AG04449 (cell line): ENCODE results near the gene GPC3.

ENCODE experiments used
- CTCF ChIA-PET: fragments of 350-600 bp; formaldehyde crosslinking; extraction: SDS; loops from one replicate; lab custom pipeline; 2021; ENCODE audit warnings: antibody characterized with exemption; lab: Yijun Ruan, JAX
- POLR2A ChIA-PET: fragments of 400-600, 350-600 bp; formaldehyde crosslinking; extraction: SDS; loops from one replicate; lab custom pipeline; 2020; ENCODE audit warnings: antibody characterized with exemption, inconsistent platforms; lab: Yijun Ruan, JAX
- DNase-seq: peaks from one replicate; pipeline ENCODE4 v3.0.0-alpha.2; 2010; ENCODE audit warnings: low read depth, low spot score
- H3K4me3 ChIP-seq: 2 replicates; pipeline ENCODE4 v1.5.1; 2011; ENCODE audit warnings: low read depth, mild to moderate bottlenecking, control low read depth, low read length
- TF ChIP-seq, protein P1 (sequence below): IDR thresholded peaks from one replicate; pipeline ENCODE4 v1.5.1; 2011; ENCODE audit warnings: mild to moderate bottlenecking, moderate library complexity, low read length, control low read depth, inconsistent platforms; ENCODE audit not compliant: insufficient read depth; ENCODE audit errors: missing control alignments

The GPC3 gene

DNA sequence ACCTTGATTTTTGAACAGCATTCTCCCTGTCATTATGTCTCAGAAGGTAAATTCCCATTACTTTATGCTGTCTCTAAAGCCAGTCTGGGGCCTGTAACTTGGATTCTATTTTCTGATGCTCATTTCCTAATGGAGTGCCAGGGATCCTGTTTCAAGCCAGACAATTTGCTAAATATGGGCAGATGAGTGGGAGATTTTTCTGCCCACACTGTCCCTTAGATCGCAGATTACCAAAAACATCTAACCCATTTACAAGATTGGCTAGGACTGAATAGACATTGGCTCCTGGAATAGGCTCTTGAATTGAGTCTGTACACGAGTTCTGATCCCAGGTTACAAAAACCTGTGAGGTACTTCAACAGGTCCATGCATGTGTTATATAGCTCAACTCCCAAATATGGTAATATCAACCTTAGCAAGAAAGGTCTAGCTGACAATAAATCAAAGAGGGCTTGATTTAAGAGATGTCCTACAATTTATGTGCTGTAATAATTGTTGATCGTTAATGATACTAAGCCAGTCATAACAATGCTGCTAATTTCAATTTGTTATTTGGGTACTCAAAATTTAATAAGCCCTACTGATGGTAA lies 5.7 kb downstream of the GPC3 start:
- POLR2A ChIA-PET, result no interaction called here
- no peak for DNase-seq
- CTCF ChIA-PET, result no interaction called here
- no peak overlapping the region for H3K4me3 ChIP-seq
- TF ChIP-seq, protein P1, sequence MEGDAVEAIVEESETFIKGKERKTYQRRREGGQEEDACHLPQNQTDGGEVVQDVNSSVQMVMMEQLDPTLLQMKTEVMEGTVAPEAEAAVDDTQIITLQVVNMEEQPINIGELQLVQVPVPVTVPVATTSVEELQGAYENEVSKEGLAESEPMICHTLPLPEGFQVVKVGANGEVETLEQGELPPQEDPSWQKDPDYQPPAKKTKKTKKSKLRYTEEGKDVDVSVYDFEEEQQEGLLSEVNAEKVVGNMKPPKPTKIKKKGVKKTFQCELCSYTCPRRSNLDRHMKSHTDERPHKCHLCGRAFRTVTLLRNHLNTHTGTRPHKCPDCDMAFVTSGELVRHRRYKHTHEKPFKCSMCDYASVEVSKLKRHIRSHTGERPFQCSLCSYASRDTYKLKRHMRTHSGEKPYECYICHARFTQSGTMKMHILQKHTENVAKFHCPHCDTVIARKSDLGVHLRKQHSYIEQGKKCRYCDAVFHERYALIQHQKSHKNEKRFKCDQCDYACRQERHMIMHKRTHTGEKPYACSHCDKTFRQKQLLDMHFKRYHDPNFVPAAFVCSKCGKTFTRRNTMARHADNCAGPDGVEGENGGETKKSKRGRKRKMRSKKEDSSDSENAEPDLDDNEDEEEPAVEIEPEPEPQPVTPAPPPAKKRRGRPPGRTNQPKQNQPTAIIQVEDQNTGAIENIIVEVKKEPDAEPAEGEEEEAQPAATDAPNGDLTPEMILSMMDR, result no peak

DNA sequence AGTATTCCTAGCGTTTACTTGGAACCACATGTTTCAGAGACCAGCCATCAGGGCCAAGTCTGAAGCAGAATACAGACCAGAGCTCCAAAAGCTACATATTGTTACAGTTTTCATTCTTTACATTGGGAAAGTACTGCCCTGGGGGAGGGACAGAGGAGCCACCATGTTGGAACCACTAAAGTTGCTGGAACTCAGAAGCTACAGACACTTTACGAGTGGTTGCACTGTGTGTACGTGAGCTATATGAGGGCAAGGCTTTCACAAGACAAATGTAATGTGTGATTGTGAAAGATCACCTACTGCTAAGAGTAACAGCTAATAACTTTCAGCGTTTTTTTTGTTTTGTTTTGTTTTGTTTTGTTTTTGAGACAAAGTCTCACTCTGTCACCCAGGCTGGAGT lies 11.7 kb downstream of the GPC3 start:
- TF ChIP-seq, protein P1, result no peak
- no peak overlapping the region for H3K4me3 ChIP-seq
- no peak for DNase-seq
- POLR2A ChIA-PET, result no interaction called here
- CTCF ChIA-PET, result no interaction called here

DNA sequence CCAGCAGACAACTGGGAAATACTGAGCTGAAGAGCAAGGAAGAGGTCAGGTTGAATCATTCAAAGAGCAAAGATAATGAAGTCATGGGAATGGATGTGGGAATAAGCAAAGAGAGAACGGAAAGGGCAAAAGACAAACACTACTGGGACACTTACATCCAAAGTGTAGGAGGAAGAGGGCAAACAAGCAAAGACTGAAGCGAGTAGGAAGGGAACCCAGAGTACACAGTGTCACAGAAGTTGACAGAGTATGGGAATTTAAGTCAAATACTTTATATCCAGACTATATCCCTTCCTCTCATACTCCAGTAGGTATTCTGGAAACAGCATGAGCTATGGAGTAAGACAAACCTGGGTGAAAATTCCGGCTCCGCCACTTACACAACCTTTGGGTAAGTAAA lies 12.5 kb downstream of the GPC3 start:
- no peak for DNase-seq
- H3K4me3 ChIP-seq, result no peak overlapping the region
- ChIA-PET CTCF (interaction anchor here (1.6 kb wide), 1 partner anchor 134 kb away, joined by 3 read pairs; no protein-coding TSS in a partner anchor), POLR2A (no interaction called here)
- TF ChIP-seq, protein P1, result no peak

DNA sequence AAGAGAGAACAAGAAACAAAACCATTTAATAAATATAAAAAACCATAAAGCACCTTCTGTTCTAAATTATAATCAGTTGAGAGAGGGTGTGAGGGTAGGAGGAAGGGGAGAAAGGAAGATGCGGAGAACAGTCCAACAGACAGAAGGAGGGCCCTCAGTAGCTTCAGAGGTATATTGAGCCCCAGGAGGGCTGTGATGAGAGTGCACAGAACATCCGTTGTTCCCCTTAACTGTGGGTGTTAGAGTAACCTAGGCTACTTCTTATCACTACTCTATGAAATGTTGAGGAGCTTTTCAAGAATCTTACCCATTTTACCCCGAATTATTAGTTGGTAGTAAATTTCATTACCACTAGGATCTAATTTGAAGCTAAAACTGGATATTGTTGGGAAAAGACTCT lies 13.8 kb downstream of the GPC3 start:
- TF ChIP-seq, protein P1, result no peak
- no peak for DNase-seq
- no peak overlapping the region for H3K4me3 ChIP-seq
- ChIA-PET CTCF (interaction anchor here (0.5 to 1.6 kb wide), 2 partner anchors 132 to 234 kb away, joined by 3 read pairs; no protein-coding TSS in a partner anchor), POLR2A (no interaction called here)

DNA sequence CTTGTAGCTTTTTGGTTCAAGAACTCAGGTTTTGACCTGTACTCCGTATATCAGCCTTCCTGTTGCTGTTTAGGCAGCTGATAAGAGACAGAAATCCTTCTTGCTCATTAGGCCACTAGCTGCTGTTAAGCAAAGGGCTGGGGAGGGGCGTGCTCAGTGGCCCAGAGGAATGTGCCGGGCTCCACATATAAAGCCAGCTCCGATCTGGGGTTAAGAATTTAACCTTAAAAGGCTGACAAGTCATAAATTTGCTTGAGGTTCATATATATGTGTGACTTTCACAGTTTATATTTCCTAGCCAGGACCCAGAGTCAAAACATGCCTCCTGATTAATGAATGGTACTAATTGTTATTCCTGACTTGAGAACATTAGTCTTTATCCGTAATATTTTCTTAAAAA lies 15.3 kb downstream of the GPC3 start:
- ChIA-PET CTCF (no interaction called here), POLR2A (no interaction called here)
- no peak for DNase-seq
- TF ChIP-seq, protein P1, result no peak
- H3K4me3 ChIP-seq, result no peak overlapping the region

DNA sequence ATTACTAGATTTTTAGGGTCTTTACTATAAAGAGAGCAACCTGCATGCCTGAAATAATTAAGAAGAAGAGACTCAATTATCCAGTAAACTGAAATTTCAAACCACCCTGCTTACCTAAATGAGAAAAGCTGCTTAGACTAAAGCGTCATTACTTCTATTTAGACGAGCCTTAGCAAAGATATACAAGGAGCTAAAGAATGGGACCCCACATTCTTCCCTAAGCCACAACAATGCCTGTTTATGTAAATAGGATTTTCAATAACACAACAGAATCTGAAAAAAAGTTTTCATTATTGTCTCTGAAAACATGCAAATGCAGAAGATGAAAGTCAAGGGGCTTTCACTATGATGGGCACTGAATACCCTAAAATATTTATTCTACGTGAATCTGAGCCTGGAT lies 16.2 kb downstream of the GPC3 start:
- TF ChIP-seq, protein P1, result no peak
- no peak overlapping the region for H3K4me3 ChIP-seq
- CTCF ChIA-PET, result no interaction called here
- POLR2A ChIA-PET, result no interaction called here
- DNase-seq, result no peak
